GM10847 (cell line): ENCODE measurements around the gene LILRA6.
"Not testable (repeated sequence)": the region's sequence is repeated elsewhere in the genome, so short reads cannot be mapped to it uniquely, and the experiment has no call there.

Experiments
- POLR2A ChIP-seq: IDR thresholded peaks from 2 replicates; pipeline ENCODE4 v1.6.1; 2011; ENCODE audit not compliant: insufficient read length; ENCODE audit errors: extremely low read depth

LILRA6 gene

DNA sequence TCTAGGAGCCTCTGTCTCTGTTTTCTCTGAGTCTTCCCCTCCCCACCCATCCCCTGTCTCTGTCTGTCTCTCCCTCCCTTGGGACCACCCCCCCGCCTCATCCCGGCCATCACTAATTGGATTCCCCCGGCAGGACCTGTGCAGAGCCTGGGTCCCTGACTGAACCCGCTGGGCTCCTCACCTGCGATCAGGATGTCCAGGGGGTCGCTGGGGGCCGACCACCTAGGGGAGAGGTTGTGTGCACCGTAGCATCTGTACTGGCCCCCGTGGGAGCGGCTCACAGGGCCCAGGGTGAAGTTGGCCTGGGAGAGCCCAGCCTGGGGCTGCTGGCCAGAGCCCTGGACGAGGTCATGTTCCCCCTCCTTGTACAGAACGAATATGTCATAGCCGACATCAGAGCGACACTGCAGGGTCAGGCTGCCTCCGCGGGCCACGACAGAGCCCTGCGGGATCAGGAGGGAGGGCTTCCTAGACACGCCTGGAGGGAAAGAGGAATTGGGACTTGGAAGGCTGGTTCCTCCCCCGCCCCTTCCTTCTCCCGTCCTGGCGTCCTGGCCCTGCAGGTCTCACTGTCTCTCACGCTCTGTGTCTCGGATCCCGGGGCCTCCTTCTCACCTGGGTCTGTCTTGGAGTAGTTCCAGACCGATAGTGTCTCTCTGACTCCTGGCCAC, 12.7 kb upstream of the LILRA6 start:
- no peak for TF ChIP-seq POLR2A

- no peak for TF ChIP-seq POLR2A
Observed at GRCh38 chr19:54254195-54254906, 11.8 kb upstream of the LILRA6 start.

DNA sequence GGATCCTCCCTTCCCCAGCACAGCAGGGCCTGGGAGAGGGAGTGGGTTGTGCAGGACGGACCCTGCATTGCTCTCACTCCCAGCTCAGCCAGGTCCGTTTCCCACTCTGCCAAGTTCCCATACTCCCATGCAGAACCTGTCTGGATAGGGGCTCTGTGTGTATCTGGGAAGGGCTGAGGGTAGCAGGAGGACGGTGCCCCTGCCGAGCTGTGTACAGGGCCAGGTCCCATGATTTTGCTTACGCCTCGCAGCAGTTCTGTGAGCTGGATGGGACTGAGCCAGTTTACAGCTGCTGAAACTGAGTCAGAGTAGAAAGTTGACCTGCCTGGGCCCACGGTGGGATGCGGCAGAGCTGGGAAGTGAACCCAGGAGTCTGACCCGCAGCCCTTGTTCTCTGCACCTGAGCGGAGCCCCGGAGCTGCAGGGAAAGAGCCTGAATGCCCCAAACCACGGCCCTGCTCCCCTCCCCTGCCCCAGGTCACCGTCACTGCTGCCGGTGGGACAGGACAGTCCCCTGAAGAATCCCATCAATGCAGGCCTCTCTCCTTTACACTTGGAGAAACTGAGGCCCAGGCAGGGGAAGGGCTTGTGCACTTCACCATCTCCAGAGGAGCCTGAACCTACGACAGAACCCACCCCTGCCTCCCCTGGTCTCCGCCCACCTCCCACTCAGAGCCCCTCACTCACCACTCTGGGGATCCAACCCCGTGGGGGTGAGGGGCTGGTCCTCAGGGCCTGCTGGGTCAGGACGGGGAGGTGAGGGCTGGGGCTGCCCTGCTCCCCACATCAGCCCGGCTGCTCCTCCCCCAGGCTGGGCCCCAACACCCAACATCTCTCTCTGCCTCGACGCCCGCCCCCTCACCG, 11.0 kb upstream of the LILRA6 start:
- no peak for TF ChIP-seq POLR2A

DNA sequence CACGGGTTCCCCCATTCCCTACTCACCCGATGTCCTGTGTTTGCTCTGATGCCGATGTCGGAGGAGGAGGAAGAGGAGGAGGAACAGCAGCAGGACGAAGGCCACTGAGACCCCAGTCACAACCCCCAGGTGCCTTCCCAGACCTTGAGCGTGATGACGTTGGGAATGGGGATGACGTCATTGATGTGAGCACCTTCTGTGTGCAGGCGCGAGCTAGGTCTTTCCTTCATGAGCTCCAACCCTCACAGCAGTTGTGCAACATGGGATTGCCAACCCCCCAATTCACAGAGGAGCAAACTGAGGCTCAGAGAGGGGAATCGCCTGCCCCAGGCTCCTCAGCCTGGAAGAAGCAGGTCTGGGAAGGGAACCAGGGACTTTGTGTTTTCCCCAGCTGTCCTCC, 10.3 kb upstream of the LILRA6 start:
- no peak for TF ChIP-seq POLR2A

DNA sequence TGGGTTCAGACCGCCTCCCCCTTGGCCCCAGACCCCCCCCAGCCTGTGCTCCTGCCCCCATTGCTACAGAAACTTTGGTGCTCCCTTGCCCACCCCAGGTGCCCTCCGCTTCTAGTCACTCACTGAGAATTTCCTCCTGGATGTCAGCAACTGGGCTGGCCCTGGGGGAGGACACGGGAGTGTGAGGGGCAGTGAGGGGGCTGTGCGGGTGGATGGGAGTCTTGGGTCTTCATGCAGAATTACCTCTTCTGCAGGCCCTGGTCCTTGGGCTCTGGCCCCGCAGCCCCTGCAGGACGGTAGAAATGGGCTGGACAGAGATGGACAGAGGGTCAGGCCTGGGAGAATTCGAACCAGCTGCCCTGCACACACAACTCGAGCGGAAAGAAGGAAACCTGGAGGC, 9.7 kb upstream of the LILRA6 start:
- no peak for TF ChIP-seq POLR2A

DNA sequence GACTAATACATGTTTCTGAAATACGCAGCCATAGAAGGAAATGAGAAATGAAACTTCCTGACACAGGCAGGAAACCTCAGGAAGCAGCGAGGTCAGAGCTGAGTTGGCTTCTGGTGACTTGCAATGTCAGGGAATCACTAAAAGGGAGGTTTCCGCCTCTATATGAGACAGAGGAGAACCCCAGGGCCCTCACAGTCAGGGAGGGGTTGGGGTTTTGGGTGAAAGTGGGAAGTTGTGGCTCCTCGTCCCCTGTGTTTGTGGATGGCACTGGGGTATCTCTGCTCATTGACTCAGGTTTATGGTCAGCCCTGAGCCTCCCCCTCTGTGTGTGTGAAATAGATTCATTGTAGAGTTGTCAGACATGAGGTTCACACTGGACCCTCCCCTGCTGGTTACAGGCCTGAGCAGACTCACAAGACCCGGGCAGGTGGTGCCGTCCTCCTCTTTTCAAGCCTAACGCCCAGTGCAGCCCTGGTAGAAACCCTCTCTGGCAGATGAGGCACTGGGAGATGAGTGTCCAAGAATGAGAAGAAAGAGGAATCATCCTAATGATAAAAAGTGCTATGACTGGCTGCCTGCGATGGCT, 5.5 kb upstream of the LILRA6 start:
- no peak for TF ChIP-seq POLR2A

DNA sequence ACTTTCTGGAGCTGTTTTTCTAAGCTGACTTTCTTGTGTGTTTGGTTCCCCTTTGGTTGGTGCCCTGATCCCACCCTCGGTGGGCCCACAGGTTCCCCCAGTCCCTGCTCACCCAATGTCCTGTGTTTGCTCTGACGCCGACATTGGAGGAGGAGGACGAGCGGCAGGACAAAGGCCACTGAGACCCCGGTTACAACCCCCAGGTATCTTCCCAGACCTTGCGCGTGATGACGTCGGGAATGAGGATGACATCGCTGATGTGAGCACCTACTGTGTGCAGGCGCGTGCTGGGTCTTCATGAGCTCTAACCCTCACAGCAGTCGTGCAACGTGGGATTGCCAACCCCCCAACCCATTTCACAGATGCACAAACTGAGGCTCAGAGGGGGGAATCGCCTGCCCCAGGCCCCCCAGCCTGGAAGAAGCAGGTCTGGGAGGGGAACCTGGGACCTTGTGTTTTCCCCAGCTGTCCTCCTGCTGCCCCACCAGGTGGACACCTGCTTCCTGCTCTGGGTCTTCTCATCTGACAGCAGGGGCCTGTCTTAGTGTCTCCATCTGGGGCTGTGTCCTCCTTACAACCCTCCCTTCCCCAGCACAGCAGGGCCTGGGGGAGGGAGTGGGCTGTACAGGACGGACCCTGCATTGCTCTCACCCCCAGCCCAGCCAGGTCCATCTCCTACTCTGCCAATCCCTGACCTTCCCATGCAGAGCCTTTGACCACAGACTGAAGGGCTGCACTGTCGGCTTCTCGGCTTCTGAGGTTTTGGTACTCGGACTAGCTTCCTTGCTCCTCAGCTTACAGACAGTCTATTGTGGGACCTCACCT, 4.7 kb upstream of the LILRA6 start:
- TF ChIP-seq POLR2A, result no peak

DNA sequence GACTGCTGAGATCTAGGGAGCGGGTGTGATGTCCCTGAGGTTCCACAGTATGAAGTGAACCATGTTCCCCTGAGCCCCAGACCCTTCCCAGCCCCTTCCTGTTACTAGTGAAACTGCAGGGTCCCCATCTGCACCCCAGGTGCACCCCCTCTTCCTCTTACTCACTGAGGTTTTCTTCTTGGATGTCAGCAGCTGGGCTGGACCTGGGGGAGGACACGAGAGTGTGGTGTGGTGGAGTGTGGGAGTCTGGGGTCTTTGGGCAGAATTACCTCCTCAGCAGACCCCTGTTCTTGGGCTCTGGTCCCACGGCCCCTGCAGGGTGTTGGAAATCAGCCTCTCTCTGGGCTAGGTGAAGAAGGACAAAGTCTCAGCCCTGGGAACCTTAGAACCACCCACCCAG, 3.3 kb upstream of the LILRA6 start:
- TF ChIP-seq POLR2A, result no peak

GRCh38 chr19:54233941-54234340, 8.6 kb downstream of the LILRA6 start:
- TF ChIP-seq POLR2A, result no peak

GRCh38 chr19:54231077-54231931, 11.3 kb downstream of the LILRA6 start:
- no peak for TF ChIP-seq POLR2A

- TF ChIP-seq POLR2A, result no peak
Observed at GRCh38 chr19:54230031-54230430, 12.6 kb downstream of the LILRA6 start.

GRCh38 chr19:54229146-54229545, 13.4 kb downstream of the LILRA6 start:
- no peak for TF ChIP-seq POLR2A

GRCh38 chr19:54222474-54223276, 19.9 kb downstream of the LILRA6 start, which contains the start of gene LILRB3:
Gene LILRB3 (minus strand): TSS chr19:54223007. CDS start chr19:54222976, 31 bp downstream.
- not testable (repeated sequence) for TF ChIP-seq POLR2A
